Astrocyte (in vitro differentiated cells and primary cell): ENCODE data around the gene NTSR1. TPM values are rescaled to one million over a fixed set of nuclear protein-coding genes. Genes with fewer than 3 reads are reported as not detected.

Experiments used
- DNase-seq: peaks from one replicate; pipeline ENCODE4 v3.0.0-alpha.2; 2010; ENCODE audit warnings: low read depth
- FAIRE-seq: peaks from 2 replicates; lab custom pipeline; 2011; peaks lifted over from hg19 to GRCh38; lab: Jason Lieb, UNC
- H2AFZ ChIP-seq: 2 replicates; pipeline ENCODE4 v1.6.0; 2012; ENCODE audit warnings: low read depth, low read length, inconsistent platforms
- H3K27ac ChIP-seq: 2 replicates; pipeline ENCODE4 v1.5.1; 2011; ENCODE audit warnings: low read depth, low read length, inconsistent platforms
- H3K27me3 ChIP-seq: 2 replicates; pipeline ENCODE4 v1.6.0; 2011; ENCODE audit warnings: low read length, inconsistent platforms; ENCODE audit not compliant: insufficient read depth
- H3K36me3 ChIP-seq: 2 replicates; pipeline ENCODE4 v1.5.1; 2011; ENCODE audit warnings: low read length, inconsistent platforms; ENCODE audit not compliant: insufficient read depth
- H3K4me1 ChIP-seq: 2 replicates; pipeline ENCODE4 v1.5.1; 2011; ENCODE audit warnings: low read length, inconsistent platforms; ENCODE audit not compliant: insufficient read depth
- H3K4me2 ChIP-seq: 2 replicates; pipeline ENCODE4 v1.6.0; 2012; ENCODE audit warnings: low read length, inconsistent platforms
- H3K4me3 ChIP-seq: 2 replicates; pipeline ENCODE4 v1.5.1; 2011; ENCODE audit warnings: low read depth, mild to moderate bottlenecking, low read length, inconsistent platforms; ENCODE audit not compliant: insufficient read depth
- H3K79me2 ChIP-seq: 2 replicates; pipeline ENCODE4 v1.6.0; 2012; ENCODE audit warnings: mild to moderate bottlenecking, low read length, inconsistent platforms; ENCODE audit not compliant: insufficient read depth
- H3K9ac ChIP-seq: 2 replicates; pipeline ENCODE4 v1.6.0; 2012; ENCODE audit warnings: mild to moderate bottlenecking, low read length, inconsistent platforms
- H3K9me3 ChIP-seq: 2 replicates; pipeline ENCODE4 v1.5.1; 2012; ENCODE audit warnings: low read depth, mild to moderate bottlenecking, low read length, inconsistent platforms; ENCODE audit not compliant: insufficient read depth
- H4K20me1 ChIP-seq: 2 replicates; pipeline ENCODE4 v1.6.0; 2012; ENCODE audit warnings: low read length, inconsistent platforms; ENCODE audit not compliant: insufficient read depth
- H3K27ac Mint-ChIP-seq: one replicate; pipeline ENCODE4 v1.8.0; 2021; ENCODE audit warnings: mild to moderate bottlenecking, mixed read lengths; ENCODE audit not compliant: unreplicated experiment
- H3K27me3 Mint-ChIP-seq: one replicate; pipeline ENCODE4 v1.8.0; 2021; ENCODE audit warnings: low read depth, mixed read lengths; ENCODE audit not compliant: unreplicated experiment
- H3K36me3 Mint-ChIP-seq: one replicate; pipeline ENCODE4 v1.8.0; 2021; ENCODE audit warnings: low read depth, mixed read lengths; ENCODE audit not compliant: unreplicated experiment
- H3K4me1 Mint-ChIP-seq: one replicate; pipeline ENCODE4 v1.8.0; 2021; ENCODE audit warnings: low read depth, mixed read lengths; ENCODE audit not compliant: unreplicated experiment
- H3K4me3 Mint-ChIP-seq: one replicate; pipeline ENCODE4 v1.8.0; 2021; ENCODE audit warnings: mild to moderate bottlenecking, moderate library complexity, mixed read lengths; ENCODE audit not compliant: unreplicated experiment
- H3K9me3 Mint-ChIP-seq: one replicate; pipeline ENCODE4 v1.8.0; 2021; ENCODE audit warnings: mild to moderate bottlenecking, mixed read lengths; ENCODE audit not compliant: unreplicated experiment
- EZH2 ChIP-seq: IDR thresholded peaks from 2 replicates; pipeline ENCODE4 v1.6.1; 2012; ENCODE audit warnings: mild to moderate bottlenecking, low read length, inconsistent platforms; ENCODE audit not compliant: insufficient read depth
- total RNA-seq: library from RNA; stranded (reverse); gene quantifications from 2 replicates; pipeline ENCODE4 v1.2.1, GENCODE V29; 2021
- TF ChIP-seq, protein P1 (sequence below): IDR thresholded peaks from 2 replicates; pipeline ENCODE4 v1.5.1; 2011; ENCODE audit warnings: low read depth, mild to moderate bottlenecking, inconsistent platforms, low read length, moderate library complexity; ENCODE audit not compliant: insufficient read depth

The NTSR1 gene
- total RNA-seq, 1 donor from 2014 or later: 0.16 TPM

DNA sequence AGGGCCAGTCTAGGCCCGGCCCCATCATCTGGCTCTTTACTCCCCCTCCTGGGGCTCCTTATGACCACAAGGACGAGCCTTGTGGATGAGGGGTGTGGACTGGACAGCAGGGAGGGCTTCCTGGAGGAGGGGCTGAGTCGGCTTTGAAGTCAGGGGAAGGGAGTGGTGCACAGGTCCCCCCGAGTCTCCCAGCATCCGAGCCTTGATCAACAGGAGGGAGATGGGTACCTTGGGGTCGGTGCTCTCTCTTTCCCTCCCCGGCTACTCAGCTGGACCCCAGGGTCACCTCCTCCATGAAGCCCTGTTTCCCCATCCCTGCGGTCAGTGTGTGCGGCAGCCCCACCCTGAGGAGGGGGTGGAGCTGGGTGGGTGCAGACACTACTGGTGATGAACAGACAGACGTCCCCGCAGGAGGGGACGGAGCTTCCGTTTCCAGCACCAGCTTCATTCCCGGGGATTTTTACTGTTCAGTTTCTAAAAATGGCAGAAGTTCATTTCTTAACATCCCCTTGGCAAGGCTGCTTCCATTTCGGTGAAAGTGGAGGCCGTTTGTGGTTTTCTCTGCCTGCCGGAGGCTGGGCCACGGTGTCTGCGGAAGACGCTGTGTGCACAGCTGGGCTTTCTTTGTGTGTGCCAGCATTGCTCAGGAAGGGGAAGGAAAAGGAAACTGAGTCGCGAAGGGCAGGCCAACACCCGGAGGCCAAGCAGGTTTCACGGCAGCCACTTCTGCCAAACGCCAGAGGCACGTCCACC is 19.6 kb downstream of the NTSR1 start:
- H3K79me2 ChIP-seq: no peaks in the 10 kb centered on the region
- H3K27me3 ChIP-seq: peaks cover 12% of the 10 kb centered on the region
- H3K9ac ChIP-seq: no peak overlapping the region
- Mint-ChIP-seq H3K27me3 (peaks cover 68% of the 10 kb centered on the region), H3K9me3 (peaks cover 4% of the 10 kb centered on the region), H3K36me3 (no peaks in the 10 kb centered on the region), H3K4me3 (no peak overlapping the region), H3K4me1 (peaks cover 2% of the 10 kb centered on the region), H3K27ac (no peak overlapping the region)
- H3K36me3 ChIP-seq: no peaks in the 10 kb centered on the region
- no peaks in the 10 kb centered on the region for H3K9me3 ChIP-seq
- H3K4me3 ChIP-seq: no peak overlapping the region
- H3K27ac ChIP-seq: no peak overlapping the region
- H2AFZ ChIP-seq: no peak overlapping the region
- peaks cover 4% of the 10 kb centered on the region for H3K4me1 ChIP-seq
- DNase-seq (no peak), FAIRE-seq (no peak)
- TF ChIP-seq, protein P1, sequence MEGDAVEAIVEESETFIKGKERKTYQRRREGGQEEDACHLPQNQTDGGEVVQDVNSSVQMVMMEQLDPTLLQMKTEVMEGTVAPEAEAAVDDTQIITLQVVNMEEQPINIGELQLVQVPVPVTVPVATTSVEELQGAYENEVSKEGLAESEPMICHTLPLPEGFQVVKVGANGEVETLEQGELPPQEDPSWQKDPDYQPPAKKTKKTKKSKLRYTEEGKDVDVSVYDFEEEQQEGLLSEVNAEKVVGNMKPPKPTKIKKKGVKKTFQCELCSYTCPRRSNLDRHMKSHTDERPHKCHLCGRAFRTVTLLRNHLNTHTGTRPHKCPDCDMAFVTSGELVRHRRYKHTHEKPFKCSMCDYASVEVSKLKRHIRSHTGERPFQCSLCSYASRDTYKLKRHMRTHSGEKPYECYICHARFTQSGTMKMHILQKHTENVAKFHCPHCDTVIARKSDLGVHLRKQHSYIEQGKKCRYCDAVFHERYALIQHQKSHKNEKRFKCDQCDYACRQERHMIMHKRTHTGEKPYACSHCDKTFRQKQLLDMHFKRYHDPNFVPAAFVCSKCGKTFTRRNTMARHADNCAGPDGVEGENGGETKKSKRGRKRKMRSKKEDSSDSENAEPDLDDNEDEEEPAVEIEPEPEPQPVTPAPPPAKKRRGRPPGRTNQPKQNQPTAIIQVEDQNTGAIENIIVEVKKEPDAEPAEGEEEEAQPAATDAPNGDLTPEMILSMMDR: no peak
- TF ChIP-seq EZH2: no peak
- no peak overlapping the region for H3K4me2 ChIP-seq
- no peaks in the 10 kb centered on the region for H4K20me1 ChIP-seq

DNA sequence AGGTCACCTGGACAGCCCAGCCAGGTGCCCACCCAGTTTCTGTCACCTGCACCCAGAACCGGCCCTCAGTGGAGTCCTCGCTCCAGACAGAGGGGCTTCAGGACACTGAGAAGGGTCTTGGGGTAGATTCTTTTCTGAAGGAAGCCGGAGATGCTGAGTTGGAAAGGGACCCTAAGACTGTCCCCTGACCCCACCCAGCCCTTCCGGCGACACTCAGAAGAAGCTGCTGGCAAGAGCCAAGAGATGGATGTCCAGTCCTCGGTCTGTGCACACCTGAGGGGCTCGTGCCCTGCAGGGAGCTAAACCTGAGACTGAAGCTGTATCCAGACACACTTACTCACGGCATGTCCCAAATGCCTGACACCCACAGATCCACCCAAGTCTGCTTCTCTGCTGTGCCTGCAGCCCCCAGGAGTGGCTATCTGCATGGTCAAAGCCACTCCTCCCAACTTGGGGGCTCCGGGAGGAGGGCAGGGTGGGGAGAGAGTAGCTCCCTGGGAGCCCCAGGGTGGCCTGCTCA is 20.2 kb downstream of the NTSR1 start:
- Histone ChIP-seq H3K79me2 (no peaks in the 10 kb centered on the region), H3K36me3 (no peaks in the 10 kb centered on the region), H3K27ac (no peak overlapping the region), H3K9me3 (no peaks in the 10 kb centered on the region), H3K4me2 (no peak overlapping the region), H3K4me1 (no peaks in the 10 kb centered on the region), H4K20me1 (no peaks in the 10 kb centered on the region), H3K9ac (no peak overlapping the region), H3K27me3 (peaks cover 13% of the 10 kb centered on the region), H3K4me3 (no peak overlapping the region), H2AFZ (no peak overlapping the region)
- FAIRE-seq (no peak), DNase-seq (no peak)
- Mint-ChIP-seq H3K9me3 (peaks cover 4% of the 10 kb centered on the region), H3K36me3 (no peaks in the 10 kb centered on the region), H3K4me1 (peaks cover 2% of the 10 kb centered on the region), H3K27ac (no peak overlapping the region), H3K4me3 (no peak overlapping the region), H3K27me3 (peaks cover 72% of the 10 kb centered on the region)
- TF ChIP-seq EZH2: no peak
- TF ChIP-seq, protein P1: no peak

DNA sequence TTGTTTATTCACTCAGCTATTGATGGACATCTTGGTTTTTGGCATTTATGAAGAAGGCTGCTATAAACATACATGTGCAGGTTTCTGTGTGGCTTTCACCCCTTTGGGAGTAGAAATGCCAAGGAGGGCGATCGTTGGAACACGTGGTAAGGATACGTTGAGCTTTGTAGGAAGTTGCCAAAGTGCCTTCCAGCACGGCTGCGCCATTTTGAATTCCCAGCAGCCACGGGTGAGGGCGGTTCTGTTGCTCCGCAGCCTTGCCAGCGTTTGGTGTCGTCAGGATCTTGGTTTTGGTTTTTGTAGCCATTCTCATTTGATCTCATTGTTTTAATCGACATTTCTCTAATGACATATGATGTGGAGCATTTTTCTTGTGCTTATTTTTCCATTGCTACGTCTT is 21.8 kb downstream of the NTSR1 start:
- no peak overlapping the region for H3K4me3 ChIP-seq
- DNase-seq (no peak), FAIRE-seq (no peak)
- H3K27ac Mint-ChIP-seq: no peak overlapping the region
- H3K9ac ChIP-seq: no peak overlapping the region
- H3K9me3 ChIP-seq: no peaks in the 10 kb centered on the region
- H3K4me1 ChIP-seq: peaks cover 7% of the 10 kb centered on the region
- H3K36me3 ChIP-seq: no peaks in the 10 kb centered on the region
- H3K27me3 ChIP-seq: peaks cover 13% of the 10 kb centered on the region
- no peak overlapping the region for H2AFZ ChIP-seq
- TF ChIP-seq, protein P1: no peak
- H3K36me3 Mint-ChIP-seq: no peaks in the 10 kb centered on the region
- no peak overlapping the region for H3K27ac ChIP-seq
- no peaks in the 10 kb centered on the region for H3K4me1 Mint-ChIP-seq
- H3K79me2 ChIP-seq: no peaks in the 10 kb centered on the region
- H3K9me3 Mint-ChIP-seq: peaks cover 4% of the 10 kb centered on the region
- H3K4me3 Mint-ChIP-seq: no peak overlapping the region
- H4K20me1 ChIP-seq: no peaks in the 10 kb centered on the region
- no peak overlapping the region for H3K4me2 ChIP-seq
- peaks cover 68% of the 10 kb centered on the region for H3K27me3 Mint-ChIP-seq
